Naive thymus-derived CD8-positive, alpha-beta T cell (primary cell): ENCODE measurements around the gene ZBTB48. TPM values are rescaled to one million over a fixed set of nuclear protein-coding genes. Genes with fewer than 3 reads are reported as not detected.
"Not testable (repeated sequence)": the region's sequence is repeated elsewhere in the genome, so short reads cannot be mapped to it uniquely, and the experiment has no call there.

Source experiments
- ATAC-seq, 2 donors: fragments of 150-1000 bp; cut with Tn5 transposase in 1 of 2; sonication (Bioruptor Pico), chemical (Tn5 transposase) in 1 of 2; 1 replicate in 1 of 2; 2 replicates in 1 of 2; pipeline ENCODE4 v1.10.0; 2021; ENCODE audit warnings: mild to moderate bottlenecking in 2 of 2, moderate library complexity in 2 of 2
- POLR2A ChIA-PET: fragments of 350-600 bp; sonication (Branson Sonifier 250); formaldehyde crosslinking; loops from one replicate; lab custom pipeline; 2021; ENCODE audit warnings: antibody characterized with exemption; lab: Charles Lee
- DNase-seq, 10 donors: peaks; one replicate each; pipeline versions ENCODE4 v3.0.0 to v3.0.0-alpha.2; 2020 to 2022
- H3K27ac Mint-ChIP-seq, 10 donors: one replicate each; pipeline ENCODE4 v1.8.0; 2020 to 2022; ENCODE audit warnings: mild to moderate bottlenecking in 10 of 10, mixed read lengths in 10 of 10, moderate library complexity in 4 of 10, inconsistent platforms in 1 of 10
- H3K27me3 Mint-ChIP-seq, 5 donors: one replicate each; pipeline ENCODE4 v1.8.0; 2021 to 2022; ENCODE audit warnings: mixed read lengths in 5 of 5
- H3K36me3 Mint-ChIP-seq, 3 donors: one replicate each; pipeline ENCODE4 v1.8.0; 2020 to 2022; ENCODE audit warnings: mixed read lengths in 3 of 3, mild to moderate bottlenecking in 2 of 3, inconsistent platforms in 1 of 3
- H3K4me1 Mint-ChIP-seq, 4 donors: one replicate each; pipeline ENCODE4 v1.8.0; 2021 to 2022; ENCODE audit warnings: mixed read lengths in 4 of 4
- H3K4me3 Mint-ChIP-seq, 10 donors: one replicate each; pipeline ENCODE4 v1.8.0; 2020 to 2022; ENCODE audit warnings: mild to moderate bottlenecking in 10 of 10, mixed read lengths in 10 of 10, moderate library complexity in 6 of 10, inconsistent platforms in 1 of 10
- H3K9me3 Mint-ChIP-seq, 9 donors: one replicate each; pipeline ENCODE4 v1.8.0; 2020 to 2022; ENCODE audit warnings: mixed read lengths in 9 of 9, mild to moderate bottlenecking in 3 of 9, inconsistent platforms in 1 of 9, moderate library complexity in 1 of 9
- polyA plus RNA-seq, 3 donors: library from polyadenylated mRNA; unstranded; fragments of 300-500 nt; fragmentation: Illumina TruSeq; gene quantifications; one replicate each; pipeline ENCODE4 v1.2.3, GENCODE V29; 2021
- total RNA-seq, 8 experiments: library from RNA in 2 of 8; stranded (reverse) in 2 of 8; gene quantifications; one replicate each; pipeline ENCODE4 v1.2.3 and lab custom pipeline; 2021 to 2026

ZBTB48 gene
- total and polyA plus RNA-seq, 5 experiments from 2014 or later: 9.8 to 73.2 (median 30.0) TPM

GRCh38 chr1:6594977-6595740 lies 15.4 kb downstream of the ZBTB48 start:
- POLR2A ChIA-PET: no interaction called here
- Mint-ChIP-seq H3K27me3 (no peaks in the 10 kb centered on the region), H3K9me3 (no peaks in the 10 kb centered on the region), H3K4me3 (no peak overlapping the region), H3K36me3 (peaks cover 0 to 58% (median 6%) of the 10 kb centered on the region in 3 donors), H3K4me1 (peaks cover 26 to 82% (median 67%) of the 10 kb centered on the region in 4 donors), H3K27ac (peak overlapping the region in 4 of 10 donors; percentile 3 to 71 (median 16))
- no peak for ATAC-seq
- no peak for DNase-seq

DNA sequence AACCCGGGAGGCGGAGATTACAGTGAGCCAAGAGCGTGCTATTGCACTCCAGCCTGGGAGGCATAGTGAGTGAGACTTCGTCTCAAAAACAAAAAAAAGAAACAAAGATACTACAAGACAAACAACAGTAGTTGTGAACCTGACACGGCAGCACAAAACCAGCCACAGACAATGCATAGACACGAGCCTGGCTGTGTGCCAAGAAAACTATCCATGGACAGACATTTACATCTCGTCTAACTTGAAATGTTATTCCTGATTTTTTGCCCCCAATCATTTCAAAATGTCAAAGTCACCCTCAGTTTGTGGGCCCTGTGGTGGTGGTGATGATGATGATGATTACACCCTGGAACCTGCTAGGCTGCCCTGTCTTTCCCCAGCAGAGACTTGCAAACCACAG lies 16.6 kb downstream of the ZBTB48 start:
- H3K27ac Mint-ChIP-seq: peak overlapping the region in 5 of 10 donors; percentile 18 to 62 (median 40)
- POLR2A ChIA-PET: no interaction called here
- peaks cover 0 to 52% (median 4%) of the 10 kb centered on the region in 3 donors for H3K36me3 Mint-ChIP-seq
- H3K4me3 Mint-ChIP-seq: peak overlapping the region in 6 of 10 donors; percentile 16 to 68 (median 32)
- H3K4me1 Mint-ChIP-seq: peaks cover 23 to 75% (median 68%) of the 10 kb centered on the region in 4 donors
- no peak for DNase-seq
- ATAC-seq: no peak
- H3K9me3 Mint-ChIP-seq: no peaks in the 10 kb centered on the region
- H3K27me3 Mint-ChIP-seq: no peaks in the 10 kb centered on the region

DNA sequence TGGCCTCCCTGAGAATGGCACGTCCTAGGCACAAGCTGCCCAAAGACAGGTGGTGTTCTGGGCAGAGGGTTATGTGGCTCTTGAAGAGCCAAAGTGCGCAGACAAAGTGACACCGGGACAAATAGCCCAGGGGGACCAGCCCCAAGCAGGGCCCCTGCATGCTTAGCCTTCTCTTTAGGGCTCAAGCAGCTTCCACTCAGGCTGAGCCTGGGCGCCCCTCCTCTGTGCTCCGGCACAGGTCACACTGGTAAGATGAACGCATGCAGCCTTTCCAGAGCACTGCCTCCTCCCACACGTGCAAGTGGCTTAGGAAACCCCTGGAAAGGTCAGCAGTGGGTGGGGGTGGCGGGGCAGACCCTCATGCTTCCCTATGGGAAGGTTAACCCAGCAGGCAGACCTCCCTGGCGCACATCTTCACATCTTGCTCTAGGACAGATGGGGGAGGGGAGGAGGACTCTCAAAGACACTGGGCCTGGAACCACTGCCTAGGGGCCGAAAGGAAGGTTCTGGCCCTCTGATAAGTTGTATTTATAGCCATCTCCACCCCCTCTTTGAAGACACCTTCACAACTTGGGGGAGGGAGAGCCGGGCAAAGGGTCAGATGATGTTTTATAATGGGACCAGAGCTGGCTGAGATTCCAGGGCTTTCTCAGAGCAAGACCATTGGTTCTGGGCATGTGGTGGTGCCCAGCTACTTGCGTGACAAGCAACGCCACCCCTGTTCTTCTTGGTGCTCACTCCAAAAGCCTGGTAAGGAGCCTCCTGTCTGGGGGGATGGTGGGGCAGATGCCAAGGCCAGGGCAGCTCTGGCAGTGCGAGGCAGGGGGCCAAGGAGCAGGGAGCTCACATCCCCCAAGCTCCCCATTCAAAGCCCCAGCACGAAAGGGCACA lies 17.3 kb downstream of the ZBTB48 start:
- DNase-seq: no peak
- Mint-ChIP-seq H3K27me3 (no peaks in the 10 kb centered on the region), H3K27ac (peak overlapping the region in 5 of 10 donors; percentile 31 to 56 (median 41)), H3K4me3 (peak overlapping the region in 4 of 10 donors; percentile 11 to 29 (median 24)), H3K9me3 (no peaks in the 10 kb centered on the region), H3K36me3 (peaks cover 0 to 52% (median 4%) of the 10 kb centered on the region in 3 donors), H3K4me1 (peaks cover 19 to 69% (median 61%) of the 10 kb centered on the region in 4 donors)
- POLR2A ChIA-PET: interaction anchor here (0.9 to 1.7 kb wide), 3 partner anchors 9 to 43 kb away, joined by 3 to 7 read pairs (median 5); partner anchors contain the start of gene NOL9
- ATAC-seq: no peak

DNA sequence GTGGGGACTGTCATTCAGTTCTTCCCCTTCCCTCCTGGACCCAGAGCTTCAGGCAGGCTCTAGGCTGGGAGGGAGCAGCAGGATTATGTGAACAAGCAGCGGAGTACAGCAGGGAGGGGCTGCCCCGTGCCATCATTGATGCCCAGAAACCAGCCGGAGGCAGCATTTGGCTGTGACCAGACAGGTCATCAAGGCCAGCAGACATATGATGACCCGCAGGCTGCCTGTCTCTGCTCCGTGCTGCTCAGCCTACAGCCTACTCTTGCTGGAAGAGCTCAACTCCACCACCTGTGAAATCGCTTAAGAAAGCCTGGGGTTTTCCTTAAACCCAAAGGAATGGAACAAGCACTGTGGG lies 18.0 kb downstream of the ZBTB48 start:
- no peaks in the 10 kb centered on the region for H3K9me3 Mint-ChIP-seq
- ATAC-seq: no peak
- peaks cover 0 to 52% (median 4%) of the 10 kb centered on the region in 3 donors for H3K36me3 Mint-ChIP-seq
- no peaks in the 10 kb centered on the region for H3K27me3 Mint-ChIP-seq
- DNase-seq: no peak
- peak overlapping the region in 2 of 10 donors; percentile 31 to 62 for H3K27ac Mint-ChIP-seq
- POLR2A ChIA-PET: interaction anchor here (0.9 to 1.7 kb wide), 4 partner anchors 8 to 44 kb away, joined by 3 to 7 read pairs (median 4); partner anchors contain the start of gene NOL9
- H3K4me3 Mint-ChIP-seq: peak overlapping the region in 6 of 10 donors; percentile 9 to 99 (median 24)
- peaks cover 19 to 65% (median 59%) of the 10 kb centered on the region in 4 donors for H3K4me1 Mint-ChIP-seq

DNA sequence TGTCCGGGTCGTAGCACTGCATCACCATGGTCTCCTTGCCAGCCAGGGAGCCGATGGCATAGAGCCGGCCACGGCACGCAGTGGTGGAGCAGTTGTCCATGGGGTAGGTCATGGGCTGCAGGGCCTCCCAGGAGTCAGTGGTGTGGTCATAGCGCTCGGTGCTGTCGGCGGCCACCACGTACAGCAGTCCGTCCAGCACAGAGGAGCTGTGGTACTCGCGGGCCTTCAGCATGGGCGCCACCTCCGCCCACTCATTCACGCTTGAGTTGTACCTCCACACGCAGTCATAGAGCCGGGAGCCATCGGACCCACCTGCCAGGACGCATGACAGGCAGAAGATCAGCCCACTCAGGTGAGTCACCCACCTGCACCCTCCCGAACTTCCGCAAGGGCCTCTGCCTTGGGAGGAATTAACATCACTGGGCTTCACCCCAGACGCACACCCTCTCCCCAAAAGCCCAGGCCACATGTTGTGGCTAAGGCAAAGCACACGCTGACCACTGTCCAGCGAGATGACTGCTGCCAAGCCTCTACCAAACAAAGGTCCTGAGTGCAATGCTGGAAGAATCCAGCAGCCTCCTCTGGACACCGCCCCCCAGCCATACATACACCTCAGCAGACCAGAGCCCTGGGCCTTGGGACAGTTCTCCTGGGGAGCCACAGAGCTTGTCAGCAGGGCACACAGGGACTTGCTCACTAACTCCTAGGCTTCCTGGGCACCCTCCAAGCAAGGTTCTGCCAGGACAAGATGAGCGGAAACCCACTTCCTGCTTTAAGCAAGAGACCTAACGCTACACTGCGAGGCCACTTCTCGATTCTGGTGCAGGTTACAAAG lies 19.6 kb downstream of the ZBTB48 start:
- POLR2A ChIA-PET: interaction anchor here (0.6 to 7.9 kb wide), 13 partner anchors 10 to 139 kb away, joined by 3 to 156 read pairs (median 5); partner anchors contain the start of genes NOL9, PHF13, TAS1R1 and THAP3
- no peaks in the 10 kb centered on the region for H3K9me3 Mint-ChIP-seq
- peaks cover 0 to 39% (median 4%) of the 10 kb centered on the region in 3 donors for H3K36me3 Mint-ChIP-seq
- H3K27me3 Mint-ChIP-seq: no peaks in the 10 kb centered on the region
- peaks cover 24 to 67% (median 65%) of the 10 kb centered on the region in 4 donors for H3K4me1 Mint-ChIP-seq
- peak overlapping the region; percentile 96 to 99 (median 99) for H3K4me3 Mint-ChIP-seq
- peak overlapping the region; percentile 71 to 98 (median 90) for H3K27ac Mint-ChIP-seq
- ATAC-seq (peak; percentile 8 to 24), DNase-seq (peak in 9 of 10 donors; percentile 23 to 73 (median 52))

DNA sequence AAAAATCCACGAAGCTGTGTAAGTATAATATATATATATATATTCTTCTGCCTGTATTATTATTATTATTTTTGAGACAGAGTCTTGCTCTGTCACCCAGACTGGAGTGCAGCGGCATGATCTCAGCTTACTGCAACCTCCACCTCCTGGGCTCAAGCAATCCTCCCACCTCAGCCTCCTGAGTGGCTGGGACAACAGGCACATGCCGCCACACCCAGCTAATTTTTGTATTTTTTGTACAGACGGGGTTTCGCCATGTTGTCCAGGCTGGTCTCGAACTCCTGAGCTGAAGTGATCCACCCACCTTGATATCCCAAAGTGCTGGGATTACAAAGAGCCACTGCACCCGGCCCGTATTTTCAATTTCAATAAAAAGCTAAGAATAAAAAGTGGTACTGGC lies 20.2 kb downstream of the ZBTB48 start:
- peaks cover 24 to 67% (median 64%) of the 10 kb centered on the region in 4 donors for H3K4me1 Mint-ChIP-seq
- DNase-seq, H3K27me3 Mint-ChIP-seq, ATAC-seq, H3K9me3 Mint-ChIP-seq: not testable (repeated sequence)
- POLR2A ChIA-PET: interaction anchor here (0.8 to 7.9 kb wide), 12 partner anchors 8 to 140 kb away, joined by 3 to 156 read pairs (median 14); partner anchors contain the start of genes NOL9, PHF13, TAS1R1 and THAP3
- H3K4me3 Mint-ChIP-seq: peak overlapping the region; percentile 96 to 99 (median 99)
- peaks cover 0 to 34% (median 4%) of the 10 kb centered on the region in 3 donors for H3K36me3 Mint-ChIP-seq
- peak overlapping the region; percentile 71 to 98 (median 96) for H3K27ac Mint-ChIP-seq

DNA sequence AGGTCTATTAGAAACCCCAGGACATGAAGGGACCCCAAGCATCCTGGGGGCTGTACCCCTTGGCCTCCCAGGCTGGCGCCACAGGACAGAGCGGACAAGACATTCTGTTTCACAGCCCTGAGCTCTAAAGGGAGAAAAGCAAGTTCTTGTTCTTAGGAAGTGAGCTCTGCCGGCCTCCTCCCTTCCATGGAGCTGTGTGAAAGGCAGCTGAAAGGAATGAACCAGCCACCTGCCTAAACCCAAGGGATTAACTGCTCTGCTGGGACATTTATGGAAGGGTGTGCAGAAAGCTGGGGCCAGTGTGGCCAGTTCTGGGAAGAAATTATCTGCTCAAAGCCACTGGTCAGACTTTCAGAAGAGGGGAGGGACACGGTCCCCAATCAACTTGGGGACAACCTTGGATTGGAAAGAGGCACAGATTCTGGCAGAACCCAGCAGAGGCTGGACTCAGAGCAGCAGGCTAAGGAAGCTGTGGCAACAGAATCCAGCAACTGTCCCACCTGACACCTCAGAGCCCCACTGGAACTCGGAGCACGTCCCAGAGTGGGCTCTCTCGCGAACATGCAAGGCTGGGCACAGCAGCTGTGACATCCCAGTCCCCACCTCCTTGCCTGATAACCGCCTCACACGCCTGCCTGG lies 20.7 kb downstream of the ZBTB48 start:
- no peaks in the 10 kb centered on the region for H3K27me3 Mint-ChIP-seq
- H3K27ac Mint-ChIP-seq: peak overlapping the region; percentile 91 to 98 (median 97)
- H3K4me3 Mint-ChIP-seq: peak overlapping the region; percentile 96 to 99 (median 99)
- H3K4me1 Mint-ChIP-seq: peaks cover 21 to 62% (median 61%) of the 10 kb centered on the region in 4 donors
- ATAC-seq: peak in 1 of 2 donors; percentile 8
- DNase-seq: no peak
- no peaks in the 10 kb centered on the region for H3K9me3 Mint-ChIP-seq
- peaks cover 0 to 29% (median 4%) of the 10 kb centered on the region in 3 donors for H3K36me3 Mint-ChIP-seq
- POLR2A ChIA-PET: interaction anchor here (0.6 to 7.9 kb wide), 13 partner anchors 8 to 140 kb away, joined by 3 to 156 read pairs (median 6); partner anchors contain the start of genes NOL9, PHF13, TAS1R1 and THAP3

DNA sequence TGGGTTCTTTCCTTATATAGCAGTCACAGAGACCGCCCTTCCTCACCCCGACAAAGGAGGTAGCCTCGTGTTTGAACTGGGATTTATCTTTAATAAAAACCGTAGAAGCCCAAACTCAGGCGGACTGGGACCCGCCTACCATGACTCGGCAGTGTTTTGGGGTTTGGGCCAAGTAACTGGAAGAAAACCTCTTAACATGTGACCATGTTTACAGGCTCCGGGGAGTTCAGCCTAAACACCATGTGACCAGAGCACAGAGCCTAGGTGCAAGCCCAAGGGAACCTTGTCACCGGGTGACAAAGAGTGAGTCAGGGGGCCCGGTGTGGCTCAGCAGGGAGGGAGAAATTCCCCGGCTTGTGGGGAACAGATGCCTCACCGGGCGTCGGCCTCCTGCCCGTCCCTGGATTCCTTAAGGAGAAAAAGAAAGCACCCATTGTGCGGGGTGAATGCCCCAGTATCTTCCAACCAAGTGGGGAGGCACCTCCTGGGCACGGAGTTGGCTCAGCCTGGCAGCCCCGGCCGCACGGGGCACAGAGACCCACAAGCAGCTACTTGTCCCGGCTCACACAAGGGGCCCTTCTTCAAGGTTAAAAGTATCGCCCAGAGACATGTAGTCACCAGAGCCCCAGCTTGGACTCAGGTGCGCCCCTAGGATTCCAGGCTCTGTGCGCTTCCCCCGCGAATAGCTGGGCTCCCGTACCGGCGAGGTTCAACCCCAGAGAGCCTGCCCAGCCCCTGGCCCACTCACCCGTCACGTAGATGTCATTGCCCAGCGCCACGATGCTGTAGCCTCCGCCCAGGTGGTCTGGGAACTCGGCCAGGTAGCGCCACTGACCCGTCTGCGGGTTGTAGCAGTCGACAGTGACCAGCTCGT lies 21.5 kb downstream of the ZBTB48 start:
- Mint-ChIP-seq H3K27ac (peak overlapping the region; percentile 91 to 98 (median 97)), H3K4me1 (peaks cover 14 to 56% (median 53%) of the 10 kb centered on the region in 4 donors), H3K27me3 (no peaks in the 10 kb centered on the region), H3K9me3 (no peaks in the 10 kb centered on the region), H3K36me3 (peaks cover 0 to 21% (median 4%) of the 10 kb centered on the region in 3 donors), H3K4me3 (peak overlapping the region; percentile 96 to 99 (median 99))
- POLR2A ChIA-PET: interaction anchor here (0.6 to 7.9 kb wide), 12 partner anchors 9 to 141 kb away, joined by 3 to 156 read pairs (median 15); partner anchors contain the start of genes NOL9, PHF13, TAS1R1 and THAP3
- peak in 9 of 10 donors; percentile 41 to 80 (median 57) for DNase-seq
- ATAC-seq: peak; percentile 25 to 31

DNA sequence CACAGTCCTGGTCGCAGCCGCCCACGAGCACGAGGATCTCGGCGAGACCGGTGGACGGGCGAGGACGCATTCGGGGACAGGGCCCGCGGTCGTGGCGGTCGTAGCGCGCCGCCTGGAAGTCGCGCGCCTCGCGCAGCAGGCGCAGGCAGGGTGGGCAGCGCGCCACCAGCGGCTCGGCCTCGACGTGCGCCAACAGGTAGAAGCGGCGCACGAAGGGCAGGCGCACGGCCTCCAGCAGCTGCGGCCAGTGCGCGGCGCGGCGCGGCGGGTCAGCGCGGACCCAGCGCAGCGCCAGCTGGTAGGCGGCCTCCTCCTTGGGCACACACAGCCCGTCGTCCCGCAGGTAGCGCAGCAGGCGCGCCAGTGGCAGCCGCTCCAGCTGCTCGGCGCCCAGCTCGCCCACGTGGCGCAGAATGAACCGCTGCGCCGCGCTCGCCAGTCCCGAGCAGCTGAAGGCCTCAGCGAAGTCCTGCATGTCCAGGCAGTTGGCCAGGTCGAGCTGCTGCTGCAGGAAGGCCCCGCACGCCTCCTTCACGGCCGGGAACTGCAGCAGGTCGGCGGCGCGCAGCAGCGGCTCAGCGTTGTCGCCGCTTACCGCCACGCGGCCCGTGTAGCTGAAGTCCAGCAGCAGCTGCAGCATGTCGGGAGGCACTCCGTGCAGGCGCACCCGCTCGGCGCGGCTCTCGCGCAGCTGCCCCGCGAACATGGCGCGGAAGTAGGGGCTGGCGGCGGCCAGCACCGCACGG lies 22.3 kb downstream of the ZBTB48 start:
- H3K36me3 Mint-ChIP-seq: peaks cover 0 to 17% (median 4%) of the 10 kb centered on the region in 3 donors
- POLR2A ChIA-PET: interaction anchor here (0.5 to 7.9 kb wide), 15 partner anchors 10 to 370 kb away, joined by 3 to 156 read pairs (median 9); partner anchors contain the start of genes CAMTA1, NOL9, PHF13 and PLEKHG5
- H3K27me3 Mint-ChIP-seq: no peaks in the 10 kb centered on the region
- DNase-seq (peak in 7 of 10 donors; percentile 13 to 66 (median 39)), ATAC-seq (peak; percentile 35 to 48)
- H3K27ac Mint-ChIP-seq: peak overlapping the region in 9 of 10 donors; percentile 90 to 98 (median 97)
- H3K4me3 Mint-ChIP-seq: peak overlapping the region; percentile 96 to 99 (median 99)
- H3K4me1 Mint-ChIP-seq: peaks cover 13 to 48% (median 46%) of the 10 kb centered on the region in 4 donors
- H3K9me3 Mint-ChIP-seq: no peaks in the 10 kb centered on the region
